HG02798 (cell line): ENCODE results near the gene MAN2B2.
"Not testable (repeated sequence)": the region's sequence is repeated elsewhere in the genome, so short reads cannot be mapped to it uniquely, and the experiment has no call there.

Source experiments
- ATAC-seq: cut with Tn5 transposase; IDR thresholded peaks from one replicate; pipeline ENCODE4 v1.9.1; 2021; ENCODE audit warnings: mild to moderate bottlenecking; ENCODE audit not compliant: unreplicated experiment, poor library complexity

Gene MAN2B2

DNA sequence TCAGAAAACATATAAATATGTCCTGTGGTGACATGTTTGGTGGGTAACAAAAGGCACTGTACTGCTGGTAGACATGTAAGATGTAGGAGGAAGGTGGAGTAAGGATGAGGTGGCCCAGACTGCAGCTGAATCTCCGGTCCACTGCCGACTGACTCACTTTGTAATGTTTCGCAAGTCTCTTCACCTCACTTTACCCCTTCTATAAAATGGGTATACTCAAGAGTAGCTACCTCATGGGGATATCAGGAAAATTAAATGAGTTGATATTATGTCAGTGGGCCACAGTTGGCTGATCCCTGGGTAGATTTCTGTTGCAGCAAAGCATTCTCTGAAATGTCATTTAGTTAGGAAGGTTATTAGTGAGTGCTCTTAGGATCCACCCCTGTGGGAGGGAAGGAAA, 87.6 kb downstream of the MAN2B2 start:
- ATAC-seq: no peak

DNA sequence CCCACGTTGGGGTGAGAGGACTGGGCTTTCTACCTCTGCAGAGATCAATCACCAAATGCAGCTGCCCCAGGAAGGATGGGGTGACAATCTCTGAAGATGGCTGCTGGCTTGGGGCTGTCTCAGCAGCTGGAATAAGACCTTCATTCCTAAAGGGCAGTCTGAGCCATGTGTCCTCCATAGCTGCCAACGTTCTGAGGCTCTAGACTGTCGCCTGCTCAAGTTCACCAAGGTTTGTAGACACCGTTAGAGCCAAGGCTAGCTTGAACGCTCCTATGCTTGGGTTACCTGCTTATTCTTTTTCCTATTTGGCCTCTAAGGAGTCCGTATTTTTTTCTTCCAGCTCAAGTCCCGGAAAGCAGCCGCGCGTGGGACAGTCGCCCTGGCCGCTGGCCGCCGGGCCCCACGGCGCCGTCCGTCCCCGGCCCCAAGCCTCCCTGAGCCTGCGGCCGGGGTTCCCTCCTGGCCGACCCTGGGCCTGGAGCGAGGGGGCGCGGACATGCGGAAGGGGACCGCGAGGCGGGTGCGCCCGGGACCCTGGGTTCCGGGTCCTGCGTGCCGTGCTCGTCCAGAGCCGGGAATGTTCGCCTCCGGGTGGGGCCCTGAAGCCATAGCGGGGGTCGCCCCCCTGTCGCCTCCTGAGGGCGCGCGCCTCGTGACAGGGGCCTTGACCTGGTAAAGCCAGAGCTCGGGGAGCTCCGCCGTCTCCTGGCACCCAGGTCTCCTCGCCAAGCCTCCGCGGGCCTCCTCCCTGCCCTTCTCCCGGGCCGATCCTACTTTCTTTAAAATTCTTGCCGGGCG, 88.8 kb downstream of the MAN2B2 start:
- no peak for ATAC-seq

- no peak for ATAC-seq
These were observed 90.3 kb downstream of the MAN2B2 start for GRCh38 chr4:6665320-6665654.

DNA sequence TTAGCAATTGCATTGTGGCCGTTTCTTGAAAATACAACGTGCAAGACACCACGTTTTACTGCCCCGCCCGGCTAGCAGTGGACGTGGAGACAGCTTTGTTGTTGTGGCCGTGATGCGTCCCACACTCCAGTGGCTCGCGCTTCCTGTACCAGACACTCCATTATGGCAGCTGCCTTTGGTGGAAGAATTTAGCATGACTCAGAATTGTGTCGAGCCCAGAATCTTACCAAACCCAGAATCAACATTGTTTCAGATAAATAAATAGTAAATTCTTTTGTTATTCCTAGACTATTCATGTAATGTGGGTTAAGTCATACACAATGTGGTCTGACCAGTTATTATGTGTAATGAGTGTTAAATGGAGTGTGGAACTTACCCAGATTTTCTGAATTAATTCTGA, 93.4 kb downstream of the MAN2B2 start:
- no peak for ATAC-seq

GRCh38 chr4:6671648-6672047, 96.7 kb downstream of the MAN2B2 start:
- ATAC-seq: no peak

DNA sequence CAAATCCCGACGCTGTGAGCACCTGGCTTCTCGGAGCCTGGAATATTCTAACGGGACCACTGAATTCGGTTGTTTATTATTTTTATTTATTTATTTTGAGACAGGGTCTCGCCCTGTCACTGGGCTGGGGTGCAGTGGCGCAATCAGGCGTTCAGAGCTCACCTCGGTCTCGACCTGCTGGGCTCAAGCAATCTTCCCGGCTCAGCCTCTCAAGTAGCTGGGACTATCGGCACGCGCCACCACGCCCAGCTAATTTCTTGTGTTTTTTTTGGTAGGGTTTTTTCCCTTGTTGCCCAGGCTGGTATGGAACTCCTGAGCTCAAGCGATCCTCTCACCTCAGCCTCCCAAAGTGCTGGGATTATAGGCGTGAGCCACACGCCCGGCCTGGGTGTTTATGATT, 97.1 kb downstream of the MAN2B2 start:
- ATAC-seq: no peak

- ATAC-seq: not testable (repeated sequence)
These were observed 97.7 kb downstream of the MAN2B2 start for GRCh38 chr4:6672541-6673190.
